ENCODE results near the gene INPP5E.

The INPP5E gene

DNA sequence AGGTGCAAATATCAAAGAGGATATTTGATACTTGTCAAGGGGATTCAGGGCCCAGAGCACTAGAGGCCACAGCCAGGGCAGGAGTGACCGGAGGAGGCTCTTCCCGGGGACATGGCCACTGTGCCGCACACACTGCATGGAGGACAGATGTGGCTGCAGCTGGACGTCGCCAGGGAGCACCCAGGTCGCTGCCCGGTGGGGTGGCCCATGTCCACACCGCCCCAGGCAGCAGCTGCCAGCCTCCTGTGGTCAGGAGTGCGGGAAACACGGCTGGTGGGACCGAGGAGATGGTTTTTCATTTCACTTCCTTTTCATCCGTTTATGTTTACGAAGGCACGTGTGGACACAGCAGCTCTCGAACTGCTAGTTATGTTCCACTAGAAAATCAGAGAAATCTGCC lies 28.1 kb upstream of the INPP5E start:
- H3K27ac Mint-ChIP-seq: no peak overlapping the region
- no peak for TF ChIP-seq CTCF (IDR thresholded peaks at IDR 0.05)
- H3K36me3 Mint-ChIP-seq (ENCODE audit: low read depth): peaks cover 48% of the 10 kb centered on the region
- H3K9me3 Mint-ChIP-seq: no peaks in the 10 kb centered on the region
- H3K4me3 Mint-ChIP-seq: no peak overlapping the region
- H3K27me3 Mint-ChIP-seq (ENCODE audit: low read depth, poor library complexity): no peaks in the 10 kb centered on the region
- no peak for DNase-seq
- peaks cover 7% of the 10 kb centered on the region for H3K4me1 Mint-ChIP-seq

- Mint-ChIP-seq H3K4me3 (no peak overlapping the region), H3K27ac (no peak overlapping the region), H3K36me3 (ENCODE audit: low read depth) (peaks cover 55% of the 10 kb centered on the region), H3K9me3 (no peaks in the 10 kb centered on the region), H3K27me3 (ENCODE audit: low read depth, poor library complexity) (no peaks in the 10 kb centered on the region), H3K4me1 (peaks cover 7% of the 10 kb centered on the region)
- no peak for DNase-seq
- TF ChIP-seq CTCF (IDR thresholded peaks at IDR 0.05): no peak
Measured at GRCh38 chr9:136466155-136466541, 26.5 kb upstream of the INPP5E start.

- Mint-ChIP-seq H3K4me3 (no peak overlapping the region), H3K36me3 (ENCODE audit: low read depth) (peaks cover 57% of the 10 kb centered on the region), H3K4me1 (peaks cover 7% of the 10 kb centered on the region), H3K9me3 (no peaks in the 10 kb centered on the region), H3K27me3 (ENCODE audit: low read depth, poor library complexity) (no peaks in the 10 kb centered on the region), H3K27ac (no peak overlapping the region)
- no peak for DNase-seq
- TF ChIP-seq CTCF (IDR thresholded peaks at IDR 0.05): no peak
Measured at GRCh38 chr9:136465500-136466154, 26.0 kb upstream of the INPP5E start.

GRCh38 chr9:136464241-136464640 lies 24.6 kb upstream of the INPP5E start:
- no peak for TF ChIP-seq CTCF (IDR thresholded peaks at IDR 0.05)
- no peaks in the 10 kb centered on the region for H3K4me1 Mint-ChIP-seq
- no peaks in the 10 kb centered on the region for H3K9me3 Mint-ChIP-seq
- no peak for DNase-seq
- peaks cover 56% of the 10 kb centered on the region for H3K36me3 Mint-ChIP-seq (ENCODE audit: low read depth)
- H3K27ac Mint-ChIP-seq: no peak overlapping the region
- no peaks in the 10 kb centered on the region for H3K27me3 Mint-ChIP-seq (ENCODE audit: low read depth, poor library complexity)
- no peak overlapping the region for H3K4me3 Mint-ChIP-seq

GRCh38 chr9:136463578-136463977 lies 23.9 kb upstream of the INPP5E start:
- peaks cover 60% of the 10 kb centered on the region for H3K36me3 Mint-ChIP-seq (ENCODE audit: low read depth)
- no peak for TF ChIP-seq CTCF (IDR thresholded peaks at IDR 0.05)
- no peaks in the 10 kb centered on the region for H3K27me3 Mint-ChIP-seq (ENCODE audit: low read depth, poor library complexity)
- no peak overlapping the region for H3K4me3 Mint-ChIP-seq
- H3K4me1 Mint-ChIP-seq: no peaks in the 10 kb centered on the region
- no peak overlapping the region for H3K27ac Mint-ChIP-seq
- DNase-seq: no peak
- no peaks in the 10 kb centered on the region for H3K9me3 Mint-ChIP-seq

- no peak for DNase-seq
- Mint-ChIP-seq H3K36me3 (ENCODE audit: low read depth) (peaks cover 68% of the 10 kb centered on the region), H3K4me1 (no peaks in the 10 kb centered on the region), H3K4me3 (no peak overlapping the region), H3K27me3 (ENCODE audit: low read depth, poor library complexity) (no peaks in the 10 kb centered on the region), H3K27ac (no peak overlapping the region), H3K9me3 (no peaks in the 10 kb centered on the region)
- TF ChIP-seq CTCF (IDR thresholded peaks at IDR 0.05): no peak
Measured at GRCh38 chr9:136462664-136463063, 23.0 kb upstream of the INPP5E start.

Measured in nephron progenitor cell (in vitro differentiated cells).